HL-60 (cell line): Measurements from ENCODE around the gene POU2F1.
"Not testable (repeated sequence)": the region's sequence is repeated elsewhere in the genome, so short reads cannot be mapped to it uniquely, and the experiment has no call there.

Source experiments
- CTCF ChIP-seq: IDR thresholded peaks from one replicate; pipeline ENCODE4 v1.5.1; 2011; ENCODE audit warnings: low read length, control low read depth, inconsistent platforms; ENCODE audit not compliant: insufficient read depth
- GABPA ChIP-seq: IDR thresholded peaks from 2 replicates; pipeline ENCODE4 v1.6.1; 2012; ENCODE audit warnings: low read depth
- POLR2AphosphoS5 ChIP-seq: IDR thresholded peaks from 2 replicates; pipeline ENCODE4 v1.6.1; 2012; ENCODE audit warnings: low read depth
- REST ChIP-seq: IDR thresholded peaks from 2 replicates; pipeline ENCODE4 v1.6.1; 2012; ENCODE audit warnings: low read depth; ENCODE audit not compliant: insufficient replicate concordance
- SPI1 ChIP-seq: IDR thresholded peaks from 2 replicates; pipeline ENCODE4 v1.6.1; 2012; ENCODE audit warnings: low read depth, mild to moderate bottlenecking, borderline replicate concordance

GRCh38 chr1:167224734-167225235 lies 4.1 kb downstream of the POU2F1 start:
- not testable (repeated sequence) for TF ChIP-seq CTCF, POLR2AphosphoS5, SPI1, GABPA, REST
